ENCODE results near the gene ENPEP. TPM values are rescaled to one million over a fixed set of nuclear protein-coding genes. Genes with fewer than 3 reads are reported as not detected.

The ENPEP gene
- polyA plus RNA-seq, 1 donor (not counting 4 experiments of a cell fraction or from before 2014, with no cell fraction given), result not detected

DNA sequence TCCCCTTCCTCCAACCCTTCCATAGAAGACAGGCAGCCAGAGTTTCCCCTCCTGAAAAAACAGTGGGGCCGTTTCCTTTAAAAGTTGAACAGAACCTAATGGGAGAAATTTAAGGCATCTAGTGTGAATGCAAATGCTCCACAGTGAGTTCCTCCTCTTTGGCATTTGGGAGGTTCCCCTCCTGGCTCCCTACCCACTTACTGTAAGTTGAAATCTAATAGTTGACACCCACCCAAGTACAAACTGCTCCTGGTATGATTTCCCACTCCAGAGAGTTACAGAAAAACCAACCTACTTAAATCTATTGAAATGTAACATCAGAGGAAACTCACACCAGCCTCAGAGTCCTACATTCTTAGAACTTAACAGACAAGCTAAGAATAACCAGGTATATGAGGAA, 17.6 kb downstream of the ENPEP start:
- no peak overlapping the region for H3K27ac ChIP-seq (ENCODE audit: control insufficient read depth, insufficient read depth, low read length)
- FAIRE-seq (no peak), DNase-seq (ENCODE audit: low read depth, low spot score) (no peak)
- no peak overlapping the region for H2AFZ ChIP-seq (ENCODE audit: control insufficient read depth, low read length)
- H3K36me3 ChIP-seq (ENCODE audit: control insufficient read depth in 2 of 2, extremely low read depth in 1 of 2, insufficient read depth in 2 of 2, low read length in 2 of 2), result no peaks in the 10 kb centered on the region
- H3K4me3 ChIP-seq (ENCODE audit: control insufficient read depth in 2 of 3, extremely low read depth in 1 of 3, insufficient read depth in 2 of 3, low read depth in 1 of 3, low read length in 3 of 3), result no peak overlapping the region
- H3K9me1 ChIP-seq (ENCODE audit: control insufficient read depth, extremely low read depth, insufficient read depth, low read length), result no peaks in the 10 kb centered on the region
- H3K27me3 ChIP-seq (ENCODE audit: control insufficient read depth, extremely low read depth, insufficient read depth, low read length), result no peaks in the 10 kb centered on the region
- no peaks in the 10 kb centered on the region for H4K20me1 ChIP-seq (ENCODE audit: control insufficient read depth, extremely low read depth, insufficient read depth, low read length)
- no peaks in the 10 kb centered on the region for H3K79me2 ChIP-seq (ENCODE audit: control insufficient read depth, insufficient read depth, low read length)
- dilution Hi-C loops (cut with MboI; ENCODE audit: extremely low pct_ligation_motif_present, low sequenced_read_pairs), result no loop called here
- H3K9ac ChIP-seq (ENCODE audit: control insufficient read depth, extremely low read depth, insufficient read depth, low read length), result no peak overlapping the region
- H3K4me1 ChIP-seq (ENCODE audit: control insufficient read depth, extremely low read depth, insufficient read depth, low read length), result no peaks in the 10 kb centered on the region
- TF ChIP-seq, protein P1, sequence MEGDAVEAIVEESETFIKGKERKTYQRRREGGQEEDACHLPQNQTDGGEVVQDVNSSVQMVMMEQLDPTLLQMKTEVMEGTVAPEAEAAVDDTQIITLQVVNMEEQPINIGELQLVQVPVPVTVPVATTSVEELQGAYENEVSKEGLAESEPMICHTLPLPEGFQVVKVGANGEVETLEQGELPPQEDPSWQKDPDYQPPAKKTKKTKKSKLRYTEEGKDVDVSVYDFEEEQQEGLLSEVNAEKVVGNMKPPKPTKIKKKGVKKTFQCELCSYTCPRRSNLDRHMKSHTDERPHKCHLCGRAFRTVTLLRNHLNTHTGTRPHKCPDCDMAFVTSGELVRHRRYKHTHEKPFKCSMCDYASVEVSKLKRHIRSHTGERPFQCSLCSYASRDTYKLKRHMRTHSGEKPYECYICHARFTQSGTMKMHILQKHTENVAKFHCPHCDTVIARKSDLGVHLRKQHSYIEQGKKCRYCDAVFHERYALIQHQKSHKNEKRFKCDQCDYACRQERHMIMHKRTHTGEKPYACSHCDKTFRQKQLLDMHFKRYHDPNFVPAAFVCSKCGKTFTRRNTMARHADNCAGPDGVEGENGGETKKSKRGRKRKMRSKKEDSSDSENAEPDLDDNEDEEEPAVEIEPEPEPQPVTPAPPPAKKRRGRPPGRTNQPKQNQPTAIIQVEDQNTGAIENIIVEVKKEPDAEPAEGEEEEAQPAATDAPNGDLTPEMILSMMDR (optimal IDR thresholded peaks at IDR 0.05 in 1 of 3, IDR thresholded peaks at IDR 0.05 in 1 of 3, conservative IDR thresholded peaks at IDR 0.05 in 1 of 3; ENCODE audit: extremely low read depth in 1 of 3, insufficient read depth in 2 of 3, low read length in 3 of 3), result no peak
- H3K4me2 ChIP-seq (ENCODE audit: control insufficient read depth, extremely low read depth, insufficient read depth, low read depth, low read length), result no peak overlapping the region
- H3K9me3 ChIP-seq (ENCODE audit: control insufficient read depth, low read depth, low read length), result no peaks in the 10 kb centered on the region

DNA sequence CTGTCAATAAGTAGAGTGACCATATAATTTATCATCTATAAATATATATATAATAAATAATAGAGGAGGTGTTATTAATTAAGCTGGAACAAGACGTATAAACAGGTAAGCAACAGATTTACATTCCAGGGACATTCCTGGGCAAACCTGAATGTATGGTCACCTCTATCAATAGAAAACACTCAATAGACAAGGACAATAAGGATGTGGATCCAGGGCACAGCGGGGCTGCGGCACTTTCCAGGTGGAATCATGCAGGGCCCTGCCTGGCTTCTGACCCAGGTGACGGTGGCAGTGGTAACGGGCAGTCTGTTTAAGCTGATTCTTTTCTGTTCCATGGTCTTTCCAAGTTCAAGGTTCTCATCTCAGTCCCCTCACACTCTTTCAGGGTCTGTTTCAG, 22.5 kb downstream of the ENPEP start:
- TF ChIP-seq, protein P1 (optimal IDR thresholded peaks at IDR 0.05 in 1 of 3, IDR thresholded peaks at IDR 0.05 in 1 of 3, conservative IDR thresholded peaks at IDR 0.05 in 1 of 3; ENCODE audit: extremely low read depth in 1 of 3, insufficient read depth in 2 of 3, low read length in 3 of 3), result no peak
- TF ChIP-seq EZH2 (IDR thresholded peaks at IDR 0.05; ENCODE audit: low read length), result no peak

More for the DNA sequence above, 22.5 kb downstream of the ENPEP start:
- dilution Hi-C loops (cut with MboI; ENCODE audit: extremely low pct_ligation_motif_present, low sequenced_read_pairs), result no loop called here
- H3K27ac ChIP-seq (ENCODE audit: control insufficient read depth, insufficient read depth, low read length), result no peak overlapping the region
- no peak overlapping the region for H2AFZ ChIP-seq (ENCODE audit: control insufficient read depth, low read length)
- no peaks in the 10 kb centered on the region for H4K20me1 ChIP-seq (ENCODE audit: control insufficient read depth, extremely low read depth, insufficient read depth, low read length)
- H3K79me2 ChIP-seq (ENCODE audit: control insufficient read depth, insufficient read depth, low read length), result no peaks in the 10 kb centered on the region
- no peaks in the 10 kb centered on the region for H3K36me3 ChIP-seq (ENCODE audit: control insufficient read depth in 2 of 2, extremely low read depth in 1 of 2, insufficient read depth in 2 of 2, low read length in 2 of 2)
- no peak overlapping the region for H3K9ac ChIP-seq (ENCODE audit: control insufficient read depth, extremely low read depth, insufficient read depth, low read length)
- no peak overlapping the region for H3K4me3 ChIP-seq (ENCODE audit: control insufficient read depth in 2 of 3, extremely low read depth in 1 of 3, insufficient read depth in 2 of 3, low read depth in 1 of 3, low read length in 3 of 3)
- H3K4me2 ChIP-seq (ENCODE audit: control insufficient read depth, extremely low read depth, insufficient read depth, low read depth, low read length), result no peak overlapping the region
- H3K9me3 ChIP-seq (ENCODE audit: control insufficient read depth, low read depth, low read length), result no peaks in the 10 kb centered on the region
- DNase-seq (ENCODE audit: low read depth, low spot score) (no peak), FAIRE-seq (no peak)
- H3K9me1 ChIP-seq (ENCODE audit: control insufficient read depth, extremely low read depth, insufficient read depth, low read length), result no peaks in the 10 kb centered on the region
- H3K27me3 ChIP-seq (ENCODE audit: control insufficient read depth, extremely low read depth, insufficient read depth, low read length), result peaks cover 2% of the 10 kb centered on the region
- no peaks in the 10 kb centered on the region for H3K4me1 ChIP-seq (ENCODE audit: control insufficient read depth, extremely low read depth, insufficient read depth, low read length)
